Cardiac atrium fibroblast (primary cell): ENCODE data around the gene CHST9. TPM values are rescaled to one million over a fixed set of nuclear protein-coding genes. Genes with fewer than 3 reads are reported as not detected.

Source experiments
- total RNA-seq: library from RNA; depleted of rRNA; stranded (reverse); fragments of >200 nt; gene quantifications from 2 replicates; pipeline ENCODE4 v1.2.3, GENCODE V29; 2015

The CHST9 gene, protein sequence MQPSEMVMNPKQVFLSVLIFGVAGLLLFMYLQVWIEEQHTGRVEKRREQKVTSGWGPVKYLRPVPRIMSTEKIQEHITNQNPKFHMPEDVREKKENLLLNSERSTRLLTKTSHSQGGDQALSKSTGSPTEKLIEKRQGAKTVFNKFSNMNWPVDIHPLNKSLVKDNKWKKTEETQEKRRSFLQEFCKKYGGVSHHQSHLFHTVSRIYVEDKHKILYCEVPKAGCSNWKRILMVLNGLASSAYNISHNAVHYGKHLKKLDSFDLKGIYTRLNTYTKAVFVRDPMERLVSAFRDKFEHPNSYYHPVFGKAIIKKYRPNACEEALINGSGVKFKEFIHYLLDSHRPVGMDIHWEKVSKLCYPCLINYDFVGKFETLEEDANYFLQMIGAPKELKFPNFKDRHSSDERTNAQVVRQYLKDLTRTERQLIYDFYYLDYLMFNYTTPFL
- total RNA-seq: not detected in 2 replicates

DNA sequence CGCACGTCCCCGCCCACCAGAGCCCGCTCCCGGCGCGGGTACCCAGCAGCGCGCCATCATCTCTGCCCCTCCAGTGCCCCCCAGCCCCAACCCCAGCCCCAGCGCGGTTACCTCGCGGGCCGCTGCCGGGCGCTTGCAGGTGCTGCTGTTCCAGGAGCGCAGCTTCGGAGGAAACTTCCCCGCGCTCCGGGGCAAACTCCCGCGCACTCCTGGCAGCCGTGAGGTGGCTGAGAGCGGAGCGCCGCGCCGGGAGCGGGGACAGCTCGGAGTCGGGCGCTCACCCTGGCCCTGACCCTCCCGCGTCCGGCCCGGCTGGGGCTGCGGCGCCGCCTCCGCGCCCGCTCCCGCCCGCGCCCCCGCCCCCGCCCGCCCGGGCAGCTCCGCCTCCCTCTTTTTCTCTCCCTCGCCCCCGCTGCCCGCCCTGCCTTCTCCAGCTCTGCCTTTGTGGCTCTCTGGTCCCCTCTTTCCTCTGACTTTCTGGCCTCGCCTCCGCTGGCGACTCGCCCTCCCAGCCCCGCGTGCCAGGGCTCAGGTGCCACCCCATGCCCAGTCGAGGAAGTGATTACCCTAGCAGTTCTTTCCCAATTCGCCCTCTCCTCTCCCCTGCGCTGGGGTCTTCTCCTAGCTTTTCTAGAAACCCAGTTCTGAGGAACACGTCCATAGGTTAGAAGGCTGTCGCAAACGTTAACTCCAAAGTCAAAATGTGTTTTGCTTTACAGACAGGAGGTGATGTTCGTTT lies at the start of gene CHST9:
Gene CHST9, minus strand, starts transcription at position 284 of the 739 bp plus-strand sequence. CDS start 42,499 bp downstream, outside the sequence.

GRCh38 chr18:26865557-26865956 lies 319.6 kb downstream of the CHST9 start, which contains the start of gene AQP4:
Gene AQP4 (minus strand): TSS chr18:26865707. CDS start chr18:26865689, 18 bp downstream.

